ENCODE measurements around the gene LTBR.
A peak's percentile ranks its signal among the peaks of the same experiment; 100 is the strongest.
"Not testable (repeated sequence)": the region's sequence is repeated elsewhere in the genome, so short reads cannot be mapped to it uniquely, and the experiment has no call there.

The LTBR gene

GRCh38 chr12:6386491-6386890, 2.5 kb downstream of the LTBR start:
- no peak for DNase-seq

DNA sequence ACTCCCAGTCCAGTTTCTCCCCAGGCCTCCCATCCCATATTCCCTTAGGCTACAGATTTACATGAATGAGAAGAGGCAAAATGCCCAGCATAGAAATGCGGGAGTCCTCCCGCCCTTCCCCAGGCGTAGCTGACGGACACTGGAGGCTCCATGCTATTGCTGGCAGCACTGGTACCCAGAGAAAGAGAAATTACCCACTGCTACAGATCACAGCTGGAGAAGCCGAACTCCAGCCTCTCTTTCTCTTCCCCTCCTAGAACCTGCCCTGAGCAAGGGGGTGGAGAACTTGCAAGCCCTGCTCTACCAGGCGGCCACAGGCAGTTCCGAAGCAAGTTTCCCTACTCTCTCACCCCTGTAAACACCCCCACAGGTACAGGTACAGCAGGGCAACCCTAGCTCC, 3.6 kb downstream of the LTBR start:
- no peak for DNase-seq

- no peak for DNase-seq
These were observed 6.3 kb downstream of the LTBR start for GRCh38 chr12:6390084-6390799.

DNA sequence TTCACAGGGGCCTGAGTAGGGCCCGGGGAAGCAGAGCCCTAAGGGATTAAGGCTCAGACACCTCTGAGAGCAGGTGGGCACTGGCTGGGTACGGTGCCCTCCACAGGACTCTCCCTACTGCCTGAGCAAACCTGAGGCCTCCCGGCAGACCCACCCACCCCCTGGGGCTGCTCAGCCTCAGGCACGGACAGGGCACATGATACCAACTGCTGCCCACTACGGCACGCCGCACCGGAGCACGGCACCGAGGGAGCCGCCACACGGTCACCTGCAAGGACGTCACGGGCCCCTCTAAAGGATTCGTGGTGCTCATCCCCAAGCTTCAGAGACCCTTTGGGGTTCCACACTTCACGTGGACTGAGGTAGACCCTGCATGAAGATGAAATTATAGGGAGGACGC, 7.1 kb downstream of the LTBR start:
- DNase-seq, result no peak

GRCh38 chr12:6392504-6392903, 8.5 kb downstream of the LTBR start:
- DNase-seq, result no peak

DNA sequence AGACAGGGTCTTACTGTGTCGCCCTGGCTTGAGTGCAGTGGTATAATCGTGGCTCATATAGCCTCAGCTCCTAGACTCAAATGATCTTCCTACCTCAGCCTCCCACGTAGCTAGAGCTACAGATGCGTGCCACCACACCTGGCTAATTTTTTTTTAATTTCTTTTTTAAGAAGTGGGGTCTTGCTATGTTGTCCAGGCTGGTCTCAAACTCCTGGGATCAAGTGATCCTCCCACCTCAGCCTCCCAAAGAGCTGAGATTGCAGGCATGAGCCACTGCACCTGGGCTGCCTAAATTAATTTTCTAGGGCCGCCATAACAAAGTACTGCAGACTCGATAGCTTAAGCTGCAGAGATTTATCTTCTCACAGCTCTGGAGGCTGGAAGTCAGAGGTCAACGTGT, 9.1 kb downstream of the LTBR start:
- no peak for DNase-seq

GRCh38 chr12:6394398-6394797, 10.4 kb downstream of the LTBR start:
- DNase-seq, result no peak

DNA sequence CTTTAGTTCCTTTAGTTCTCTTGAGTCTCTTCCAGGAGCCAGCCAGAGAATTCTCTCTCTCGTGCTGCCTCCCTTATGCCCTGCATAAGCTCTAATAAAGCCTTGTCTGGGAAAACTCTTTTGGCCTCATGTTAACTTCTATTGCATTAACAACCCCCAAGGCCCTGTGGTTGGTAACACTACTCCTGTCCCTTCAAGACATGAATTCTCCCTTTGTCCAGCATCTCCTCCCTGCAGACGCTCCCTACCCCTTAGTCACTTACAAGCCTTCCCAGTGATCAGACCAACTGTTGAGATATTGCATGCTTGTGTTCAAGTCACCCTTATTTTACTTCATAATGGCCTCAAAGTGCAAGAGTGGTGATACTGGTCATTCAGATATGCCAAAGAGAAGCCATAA, 12.1 kb downstream of the LTBR start:
- DNase-seq, result no peak

- DNase-seq, result no peak
These were observed 16.1 kb downstream of the LTBR start for GRCh38 chr12:6399884-6400644.

- no peak for DNase-seq
These were observed 20.4 kb downstream of the LTBR start for GRCh38 chr12:6404390-6404789.

- no peak for DNase-seq
These were observed 22.0 kb downstream of the LTBR start for GRCh38 chr12:6405963-6406362.

- no peak for DNase-seq
These were observed 23.4 kb downstream of the LTBR start for GRCh38 chr12:6407236-6407954.

DNA sequence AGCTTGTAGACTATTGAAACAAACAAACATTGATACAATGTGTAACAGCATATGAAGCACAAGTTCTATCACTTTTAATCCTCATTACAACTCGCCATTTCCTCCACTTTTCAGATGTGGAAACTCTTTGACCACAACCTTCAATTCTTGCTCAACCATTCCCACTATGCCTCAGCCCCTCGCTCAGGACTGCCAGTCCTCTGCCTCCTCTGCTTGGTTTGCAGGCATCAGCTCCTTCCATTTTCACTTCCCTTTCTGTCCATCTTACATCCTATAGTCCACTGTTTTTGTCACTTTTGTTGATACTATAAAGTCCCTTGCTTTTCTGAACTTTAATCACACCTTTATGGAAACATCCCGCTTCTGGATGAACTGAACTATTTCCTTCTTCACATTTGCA, 32.6 kb downstream of the LTBR start:
- no peak for DNase-seq

- no peak for DNase-seq
These were observed 34.8 kb downstream of the LTBR start for GRCh38 chr12:6418796-6419195.

DNA sequence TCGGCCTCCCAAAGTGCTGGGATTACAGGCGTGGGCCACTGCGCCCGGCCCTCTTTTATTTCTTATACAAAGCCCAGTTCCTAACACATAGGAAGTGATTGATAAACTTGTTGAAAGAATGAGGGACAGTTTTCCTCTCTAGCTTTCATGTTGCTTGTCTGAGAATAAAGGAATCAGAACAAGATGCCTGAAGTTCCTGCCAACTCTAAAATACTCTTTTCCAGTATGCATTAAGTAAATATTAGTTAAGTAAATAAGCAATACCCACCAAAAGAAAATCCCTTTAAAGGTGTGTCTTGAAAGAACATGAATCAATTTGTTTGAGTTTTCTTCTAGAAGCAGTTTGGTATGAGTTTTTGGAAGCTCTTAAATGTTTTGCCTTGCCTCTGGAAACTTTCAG, 36.4 kb downstream of the LTBR start:
- no peak for DNase-seq

- DNase-seq, result peak; percentile 62
These were observed 39.5 kb downstream of the LTBR start for GRCh38 chr12:6423267-6424007.

- DNase-seq, result no peak
These were observed 40.0 kb downstream of the LTBR start for GRCh38 chr12:6424008-6424347.

DNA sequence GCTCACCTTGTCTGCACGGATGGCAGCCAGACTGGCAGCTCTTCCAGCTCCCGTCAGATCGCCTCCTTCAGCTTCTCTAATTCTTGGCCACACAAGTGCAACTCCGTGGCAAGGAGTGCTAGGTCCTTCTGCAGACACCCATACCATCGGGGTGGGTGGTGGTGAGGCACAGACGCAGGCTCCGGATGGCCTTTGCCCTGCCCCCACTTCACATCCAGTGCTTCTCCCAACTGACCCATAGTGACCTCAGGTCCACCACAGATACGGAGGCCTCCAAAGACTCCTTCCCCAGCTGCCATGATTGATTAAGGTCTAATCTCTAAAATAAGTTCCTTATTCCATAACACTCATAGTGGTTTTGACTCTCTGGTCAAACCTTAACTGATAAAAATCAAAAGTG, 40.9 kb downstream of the LTBR start:
- DNase-seq, result no peak

- DNase-seq, result no peak
These were observed 41.9 kb downstream of the LTBR start for GRCh38 chr12:6425590-6426531.

GRCh38 chr12:6426882-6427671, 43.1 kb downstream of the LTBR start:
- DNase-seq, result peak; percentile 90

- not testable (repeated sequence) for DNase-seq
These were observed 43.8 kb downstream of the LTBR start for GRCh38 chr12:6427796-6428195.

Data from stimulated activated CD4-positive, alpha-beta T cell treated with anti-CD3 and anti-CD28 coated beads, Interleukin-4, amount 100 ng/mL, for 1 hour (primary cell).